Activated CD8-positive, alpha-beta memory T cell treated with anti-CD3 and anti-CD28 coated beads for 24 hours (primary cell): ENCODE data around the gene CADM1.

ENCODE experiments used
- DNase-seq: peaks from one replicate; pipeline ENCODE4 v3.0.0-alpha.2; 2020

CADM1 gene

GRCh38 chr11:115439385-115439784 lies 64.8 kb downstream of the CADM1 start:
- no peak for DNase-seq

DNA sequence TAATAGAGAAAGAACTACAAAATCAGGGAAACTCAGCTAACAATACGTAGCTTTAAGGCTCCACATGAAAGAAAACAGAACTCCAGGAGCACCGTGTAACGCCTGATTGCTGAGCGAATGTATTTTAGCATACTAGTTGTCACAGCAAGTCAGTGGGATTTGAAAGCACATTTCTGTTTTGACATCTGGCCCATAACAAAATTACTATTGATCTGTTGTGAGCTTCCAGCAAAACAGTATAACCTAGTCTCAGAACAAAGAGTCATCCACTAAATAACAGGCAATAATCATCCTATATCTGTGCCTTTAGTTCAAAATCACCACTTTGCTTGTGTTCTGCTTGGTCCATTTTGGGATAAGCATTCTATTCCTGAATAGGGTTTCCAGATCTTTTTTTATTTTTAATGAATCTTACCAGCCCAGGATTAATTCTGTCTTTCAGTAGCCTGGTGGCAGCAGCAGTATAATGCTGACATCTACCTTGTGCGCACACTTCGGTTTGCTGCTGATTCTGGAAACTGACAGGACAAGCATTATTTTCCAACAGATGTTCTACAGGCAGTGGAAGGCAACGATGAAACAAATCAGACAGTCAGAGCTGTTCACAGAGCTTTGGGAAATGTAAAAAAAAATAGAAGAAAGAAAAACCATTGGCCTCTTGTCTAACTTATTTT lies 66.2 kb downstream of the CADM1 start:
- no peak for DNase-seq

DNA sequence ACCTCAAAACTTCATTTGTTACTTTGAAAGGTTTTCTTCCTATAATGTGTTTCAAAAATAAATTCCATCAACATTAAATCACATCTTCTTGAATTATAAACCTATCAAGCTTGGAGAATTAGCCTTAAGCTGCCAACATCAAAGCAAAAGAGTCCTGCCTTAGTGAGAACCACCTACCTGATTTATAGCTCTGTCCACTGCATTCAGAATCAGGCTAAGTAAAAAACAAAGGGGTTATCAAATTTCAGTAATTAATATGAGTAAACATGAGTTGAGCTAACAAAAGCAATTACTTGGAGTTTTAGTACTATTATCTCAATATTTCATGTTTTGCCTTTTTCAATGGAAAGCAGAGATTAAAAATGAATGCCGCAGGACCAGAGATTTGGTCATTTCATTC lies 73.9 kb downstream of the CADM1 start:
- DNase-seq: no peak

GRCh38 chr11:115428306-115428705 lies 75.9 kb downstream of the CADM1 start:
- DNase-seq: no peak

- DNase-seq: no peak
These were observed 78.4 kb downstream of the CADM1 start for GRCh38 chr11:115425816-115426215.

DNA sequence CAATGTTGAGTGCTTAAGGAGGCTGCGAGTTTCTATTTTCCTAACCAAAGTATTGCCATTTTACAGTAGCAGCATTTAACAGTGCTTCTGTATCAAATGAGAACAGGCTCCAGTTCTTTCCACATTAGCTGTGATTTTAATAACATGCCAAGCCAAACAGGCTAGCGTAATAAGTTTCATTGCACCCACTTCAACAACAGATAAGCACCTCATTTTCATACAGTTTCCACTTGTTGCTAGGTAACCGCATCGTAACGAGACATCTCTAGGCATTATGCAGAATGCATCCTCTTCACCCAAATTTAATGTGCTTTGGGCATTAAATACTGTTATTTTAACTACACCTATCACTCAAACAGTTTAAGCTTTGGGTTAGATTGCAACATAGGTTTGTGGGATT lies 79.0 kb downstream of the CADM1 start:
- DNase-seq: no peak

DNA sequence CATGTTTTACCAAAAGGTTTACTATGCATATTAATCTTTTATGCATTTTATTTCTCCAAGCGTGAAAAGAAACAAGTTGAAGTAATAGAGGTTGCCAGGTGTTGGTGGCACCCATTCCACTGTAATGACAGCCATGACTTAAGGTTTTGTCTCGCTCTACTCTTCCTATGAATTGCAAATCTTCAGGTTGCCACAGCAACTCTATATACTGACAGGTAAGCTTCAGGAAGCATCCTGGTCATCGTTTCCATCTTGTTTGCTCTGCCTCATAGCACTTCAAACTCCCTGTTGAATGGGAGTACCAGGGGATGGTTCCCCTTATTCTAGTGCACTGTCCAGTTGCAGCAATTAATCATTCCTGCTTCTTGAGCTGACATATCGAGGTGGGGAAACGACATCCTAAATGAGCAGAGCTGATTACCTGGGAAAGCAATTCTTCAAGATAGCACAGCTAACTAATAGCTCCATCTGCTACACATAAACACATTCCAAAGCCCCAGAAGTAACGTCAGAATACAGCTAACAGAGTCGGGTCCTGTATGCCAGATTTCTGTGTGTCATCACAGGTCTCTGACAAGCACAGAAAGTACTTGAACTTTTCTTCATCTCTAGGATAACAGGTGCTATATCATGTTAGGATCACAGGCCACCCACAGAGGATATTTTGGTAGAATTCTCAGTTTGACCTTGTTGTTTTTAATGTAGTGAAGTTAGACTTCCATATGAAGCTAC lies 80.3 kb downstream of the CADM1 start:
- no peak for DNase-seq

GRCh38 chr11:115421992-115422689 lies 82.1 kb downstream of the CADM1 start:
- no peak for DNase-seq

- no peak for DNase-seq
These were observed 82.7 kb downstream of the CADM1 start for GRCh38 chr11:115421352-115421991.

DNA sequence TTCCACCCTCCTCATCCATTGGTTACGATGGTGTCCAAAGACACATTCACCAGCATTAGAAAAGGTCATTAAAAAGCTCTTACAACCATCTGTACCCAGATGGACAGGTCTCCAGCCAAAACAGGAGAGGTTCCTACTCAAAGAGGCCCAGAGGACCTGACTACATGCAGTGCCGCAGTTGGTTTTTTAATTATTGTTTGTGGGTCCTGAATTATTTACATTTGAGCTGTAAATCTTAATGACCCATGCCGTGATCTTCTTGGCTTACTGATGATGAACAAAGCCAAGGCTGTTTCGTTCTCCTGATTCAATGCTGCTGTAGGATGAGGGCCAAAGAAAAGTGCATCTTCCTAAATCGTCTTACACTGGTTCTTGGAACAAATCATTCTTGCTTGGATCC lies 83.7 kb downstream of the CADM1 start:
- no peak for DNase-seq

DNA sequence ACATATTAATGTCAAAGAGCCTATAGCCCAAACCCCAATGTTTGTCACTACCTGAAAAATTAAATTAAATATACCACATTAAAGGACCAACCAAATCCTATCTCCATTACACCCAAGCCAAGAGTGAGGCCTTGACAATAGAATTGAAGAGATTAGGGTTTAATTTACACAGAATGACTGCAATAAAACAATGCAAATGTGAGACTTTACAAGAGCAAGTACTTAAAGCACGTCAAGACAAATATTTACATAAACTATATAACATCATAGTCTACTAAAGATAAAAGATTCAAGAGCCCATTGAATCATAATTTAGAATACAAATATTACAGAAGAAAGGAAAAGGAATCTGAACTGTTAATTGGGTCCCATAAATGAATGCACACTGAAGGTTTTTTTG lies 85.6 kb downstream of the CADM1 start:
- no peak for DNase-seq

DNA sequence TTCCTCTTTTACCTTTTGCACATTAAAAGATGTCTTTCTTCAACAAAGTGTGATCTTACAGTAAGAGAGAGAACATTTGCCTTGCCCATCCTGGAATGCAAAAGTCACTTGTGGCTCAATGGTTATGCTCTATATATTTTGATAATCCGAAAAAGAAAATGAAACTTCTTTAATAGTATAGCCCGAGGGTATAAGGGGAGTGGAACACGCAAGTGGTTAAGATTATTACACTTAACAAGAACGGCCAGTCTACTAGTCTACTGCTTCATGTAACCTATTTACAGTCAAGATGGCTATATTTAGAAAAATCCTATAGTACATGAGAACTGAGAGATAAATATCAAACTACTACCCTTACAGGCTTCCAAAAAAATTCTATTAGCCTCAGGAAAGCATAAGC lies 86.1 kb downstream of the CADM1 start:
- no peak for DNase-seq

DNA sequence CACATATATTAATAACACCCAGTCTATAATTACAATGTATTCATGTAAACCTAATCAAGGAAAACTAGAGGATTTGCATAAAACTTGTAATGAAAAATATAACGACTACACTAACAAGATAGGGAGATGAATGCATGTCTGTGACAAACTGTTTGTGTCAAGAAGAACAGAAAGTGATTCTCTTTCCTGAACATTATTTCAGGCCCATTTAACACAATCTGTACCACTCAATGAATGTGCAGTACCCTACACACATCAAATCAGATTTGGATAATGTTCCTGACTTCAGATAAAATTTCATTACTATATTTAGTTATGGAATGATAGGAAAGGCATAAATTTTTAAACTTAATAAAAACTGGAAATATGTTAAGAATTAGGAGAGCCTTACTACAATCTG lies 93.1 kb downstream of the CADM1 start:
- no peak for DNase-seq

DNA sequence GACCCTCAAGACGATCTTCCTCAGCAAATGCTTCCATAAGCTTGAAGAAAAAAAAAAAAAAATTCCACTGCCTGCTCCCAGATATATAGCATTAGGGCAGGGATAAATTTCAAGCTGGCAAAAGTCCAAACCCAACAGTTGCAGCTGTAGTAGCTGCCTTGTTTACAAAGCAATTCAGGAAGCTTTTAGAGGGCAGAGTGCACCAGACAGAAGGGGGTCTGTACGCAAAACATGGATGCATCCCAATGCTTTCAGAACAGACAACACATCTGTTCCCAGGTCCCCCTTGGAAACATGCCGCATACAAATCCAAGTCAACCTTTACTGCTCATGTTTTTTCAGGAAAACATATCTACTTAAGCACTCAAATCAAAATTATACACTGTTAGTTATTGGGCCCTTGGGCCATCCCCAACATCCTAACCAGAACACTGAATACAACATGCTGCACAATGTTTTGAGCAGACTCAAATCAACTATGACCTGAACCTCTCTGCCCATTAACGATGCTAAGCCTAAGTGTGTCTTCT lies 94.5 kb downstream of the CADM1 start:
- DNase-seq: no peak

- no peak for DNase-seq
These were observed 95.0 kb downstream of the CADM1 start for GRCh38 chr11:115409116-115409670.

DNA sequence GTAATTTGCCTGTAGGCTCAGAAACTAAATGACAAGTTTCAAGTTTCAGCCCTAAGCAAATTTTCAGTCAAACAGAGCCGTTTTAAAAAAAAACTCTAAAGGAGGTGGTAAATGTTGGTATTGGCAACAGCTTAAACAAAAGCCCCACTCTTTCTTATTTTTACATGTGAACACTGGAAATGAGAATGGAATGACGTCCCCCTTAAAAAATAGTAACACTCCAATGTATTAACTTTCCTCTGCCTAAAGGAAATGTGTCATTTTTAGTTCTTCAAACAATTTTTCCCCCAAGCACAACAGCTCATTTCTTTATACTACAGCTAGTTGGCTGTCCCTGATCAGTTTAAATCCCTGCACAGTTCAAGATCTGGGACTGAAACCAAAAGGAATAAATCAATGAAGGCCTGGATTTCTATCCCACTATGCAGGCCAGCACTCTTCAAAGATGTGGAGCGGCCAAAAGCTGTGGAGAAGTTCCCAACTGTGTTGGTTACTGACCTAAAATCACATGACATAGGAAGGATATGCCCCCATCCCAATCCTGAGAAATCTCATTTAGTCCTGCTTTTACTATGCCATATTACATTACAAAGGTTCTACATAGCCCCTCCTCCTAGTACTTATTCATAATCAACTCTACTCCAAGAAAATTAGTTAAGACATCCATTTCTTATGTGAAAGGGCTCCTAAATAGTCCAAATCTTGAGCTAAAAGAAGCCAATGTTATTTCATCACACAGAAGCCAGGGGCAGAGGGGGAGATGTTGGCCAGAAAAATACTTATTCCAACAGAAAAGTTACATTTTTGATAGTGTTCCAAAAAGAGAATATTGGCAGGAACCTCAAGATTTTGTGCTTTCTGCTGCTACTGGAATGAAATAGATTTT lies 95.9 kb downstream of the CADM1 start:
- DNase-seq: no peak

GRCh38 chr11:115407496-115407895 lies 96.7 kb downstream of the CADM1 start:
- DNase-seq: no peak

- DNase-seq: no peak
These were observed 97.8 kb downstream of the CADM1 start for GRCh38 chr11:115406404-115406803.

DNA sequence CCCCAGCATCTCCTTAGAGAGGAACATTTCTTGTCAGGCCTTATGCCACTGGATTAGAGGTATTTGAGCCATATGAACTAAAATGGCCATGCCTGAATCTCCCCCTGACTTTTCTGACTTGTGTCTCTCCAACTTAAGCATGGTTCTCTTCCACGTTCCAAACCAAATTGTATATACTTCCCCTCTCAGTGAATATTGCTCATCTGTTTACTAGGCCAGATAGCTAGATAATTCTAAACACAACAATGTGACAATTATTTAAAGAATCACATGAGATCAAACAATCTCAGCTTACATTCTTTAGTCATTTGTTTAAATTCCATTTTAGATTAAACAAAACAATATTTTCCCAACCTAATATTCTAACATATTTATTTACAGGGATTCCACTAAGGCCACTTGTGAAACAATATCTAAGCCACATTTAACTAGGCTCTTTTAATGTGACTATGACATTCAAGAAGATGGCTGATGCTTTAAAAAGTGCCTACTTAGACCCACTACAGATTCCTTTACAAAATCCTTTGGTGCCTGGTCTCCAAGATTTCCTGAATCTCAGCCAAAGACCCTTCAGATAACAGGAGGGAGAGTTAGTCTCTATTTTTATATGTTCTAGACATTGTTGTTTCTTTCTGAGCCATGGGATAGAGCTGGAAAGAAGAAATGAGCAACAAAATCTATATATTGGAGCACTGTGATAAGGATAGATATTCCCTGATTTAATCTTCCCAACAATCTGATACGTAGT lies 105.7 kb downstream of the CADM1 start:
- no peak for DNase-seq

DNA sequence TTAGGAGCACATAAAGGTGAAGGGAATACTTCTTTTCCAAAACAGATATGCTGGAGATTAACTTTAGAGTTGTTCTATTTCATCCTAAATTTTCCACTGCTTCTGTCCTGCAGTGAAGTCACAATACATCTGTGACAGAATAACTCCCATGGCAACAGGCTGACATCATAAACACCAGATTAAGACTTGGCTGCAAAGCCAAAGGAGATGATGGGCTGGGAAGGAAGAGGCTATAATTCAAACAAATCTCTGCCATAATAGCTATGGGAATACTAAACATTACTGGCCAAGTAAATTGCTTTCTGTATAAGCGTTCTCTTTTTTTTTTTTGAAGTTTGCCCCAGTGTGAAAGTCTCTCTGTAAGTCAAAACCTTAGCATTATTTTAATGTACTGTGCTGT lies 107.7 kb downstream of the CADM1 start:
- DNase-seq: no peak

- DNase-seq: no peak
These were observed 110.3 kb downstream of the CADM1 start for GRCh38 chr11:115393950-115394349.
